Endothelial cell (in vitro differentiated cells): ENCODE results near the gene FST. TPM values are rescaled to one million over a fixed set of nuclear protein-coding genes. Genes with fewer than 3 reads are reported as not detected.

Experiments used
- DNase-seq: peaks from one replicate; pipeline ENCODE4 v3.0.0; 2021; ENCODE audit warnings: low spot score
- H3K27ac Mint-ChIP-seq: one replicate; pipeline ENCODE4 v1.8.0; 2021; ENCODE audit warnings: mixed read lengths, inconsistent platforms; ENCODE audit not compliant: unreplicated experiment
- H3K27me3 Mint-ChIP-seq: one replicate; pipeline ENCODE4 v1.8.0; 2021; ENCODE audit warnings: mild to moderate bottlenecking, moderate library complexity, mixed read lengths, inconsistent platforms; ENCODE audit not compliant: unreplicated experiment
- H3K36me3 Mint-ChIP-seq: one replicate; pipeline ENCODE4 v1.8.0; 2021; ENCODE audit warnings: mild to moderate bottlenecking, low read depth, mixed read lengths, inconsistent platforms; ENCODE audit not compliant: unreplicated experiment
- H3K4me1 Mint-ChIP-seq: one replicate; pipeline ENCODE4 v1.8.0; 2021; ENCODE audit warnings: mild to moderate bottlenecking, mixed read lengths, inconsistent platforms; ENCODE audit not compliant: unreplicated experiment
- H3K4me3 Mint-ChIP-seq: one replicate; pipeline ENCODE4 v1.8.0; 2021; ENCODE audit warnings: mild to moderate bottlenecking, mixed read lengths, inconsistent platforms; ENCODE audit not compliant: unreplicated experiment
- H3K9me3 Mint-ChIP-seq: one replicate; pipeline ENCODE4 v1.8.0; 2021; ENCODE audit warnings: mixed read lengths, inconsistent platforms; ENCODE audit not compliant: unreplicated experiment
- CTCF ChIP-seq: fragments of 200-600 bp; sonication (generic); IDR thresholded peaks from one replicate; pipeline ENCODE4 v1.5.0; 2021; ENCODE audit warnings: antibody characterized with exemption; ENCODE audit not compliant: unreplicated experiment
- total RNA-seq: library from RNA; stranded (reverse); fragmentation: NEBNext Ultra II Directional; extraction: Animal tissue kit (Norgen Biotek cat#: 25700); gene quantifications from one replicate; pipeline ENCODE4 v1.2.1, GENCODE V29; 2021; ENCODE audit not compliant: unreplicated experiment

Gene FST
- total RNA-seq, 1 donor from 2014 or later: 3.3 TPM

GRCh38 chr5:53481887-53482716 lies 1.7 kb downstream of the FST start:
- H3K4me3 Mint-ChIP-seq: peak overlapping the region; percentile 91
- DNase-seq: peak; percentile 72
- TF ChIP-seq CTCF: no peak
- H3K9me3 Mint-ChIP-seq: no peaks in the 10 kb centered on the region
- peaks cover 13% of the 10 kb centered on the region for H3K4me1 Mint-ChIP-seq
- peak overlapping the region; percentile 3 for H3K27ac Mint-ChIP-seq
- H3K36me3 Mint-ChIP-seq: peaks cover 9% of the 10 kb centered on the region
- peaks cover 21% of the 10 kb centered on the region for H3K27me3 Mint-ChIP-seq

- Mint-ChIP-seq H3K27me3 (peaks cover 21% of the 10 kb centered on the region), H3K36me3 (peaks cover 9% of the 10 kb centered on the region), H3K9me3 (no peaks in the 10 kb centered on the region), H3K27ac (no peak overlapping the region), H3K4me1 (peaks cover 13% of the 10 kb centered on the region), H3K4me3 (peak overlapping the region; percentile 91)
- peak; percentile 40 for DNase-seq
- no peak for TF ChIP-seq CTCF
Observed at GRCh38 chr5:53482717-53483638, 2.5 kb downstream of the FST start.

DNA sequence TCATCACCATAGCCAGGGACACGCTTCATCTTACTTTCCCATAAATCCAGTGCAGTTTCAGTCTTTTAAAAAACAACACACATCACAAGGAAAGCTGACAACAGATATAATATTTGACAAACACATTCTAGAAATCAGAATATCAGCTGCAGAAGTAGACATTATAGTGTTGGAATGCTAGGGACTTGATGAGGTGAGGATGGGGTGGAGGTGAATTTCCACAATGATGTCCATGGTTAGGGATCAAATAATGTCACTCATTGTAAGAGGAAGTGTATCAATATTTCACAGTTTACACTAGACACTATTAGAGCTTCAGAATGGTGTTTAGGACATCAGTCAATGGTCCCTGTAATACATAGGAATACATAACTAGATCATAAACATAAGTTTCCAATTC lies 7.0 kb downstream of the FST start:
- Mint-ChIP-seq H3K36me3 (no peaks in the 10 kb centered on the region), H3K27ac (no peak overlapping the region), H3K4me3 (no peak overlapping the region), H3K27me3 (peaks cover 7% of the 10 kb centered on the region), H3K4me1 (peaks cover 3% of the 10 kb centered on the region), H3K9me3 (no peaks in the 10 kb centered on the region)
- no peak for TF ChIP-seq CTCF
- no peak for DNase-seq

- Mint-ChIP-seq H3K36me3 (no peaks in the 10 kb centered on the region), H3K27ac (no peak overlapping the region), H3K4me3 (no peak overlapping the region), H3K27me3 (peaks cover 4% of the 10 kb centered on the region), H3K4me1 (peaks cover 3% of the 10 kb centered on the region), H3K9me3 (no peaks in the 10 kb centered on the region)
- DNase-seq: no peak
- TF ChIP-seq CTCF: no peak
Observed at GRCh38 chr5:53488195-53488722, 7.8 kb downstream of the FST start.
